NT2/D1 (cell line): ENCODE results near the gene AMPH.
"Not testable (repeated sequence)": the region's sequence is repeated elsewhere in the genome, so short reads cannot be mapped to it uniquely, and the experiment has no call there.

Source experiments
- DNase-seq: peaks from one replicate; pipeline ENCODE4 v3.0.0-alpha.2; 2011; ENCODE audit warnings: low read depth, low spot score
- H3K27me3 ChIP-seq: 2 replicates; pipeline ENCODE4 v1.6.0; 2011; ENCODE audit warnings: mild to moderate bottlenecking; ENCODE audit not compliant: insufficient read length, insufficient read depth
- H3K36me3 ChIP-seq: 2 replicates; pipeline ENCODE4 v1.6.1; 2011; ENCODE audit warnings: mild to moderate bottlenecking, low read length, mixed read lengths; ENCODE audit not compliant: insufficient read depth, insufficient read length
- H3K4me1 ChIP-seq: 2 replicates; pipeline ENCODE4 v1.5.1; 2011; ENCODE audit not compliant: insufficient read depth, insufficient read length
- H3K4me3 ChIP-seq: 2 replicates; pipeline ENCODE4 v1.5.1; 2011; ENCODE audit warnings: low read depth; ENCODE audit not compliant: insufficient read length
- H3K9ac ChIP-seq: 2 replicates; pipeline ENCODE4 v1.6.0; 2011; ENCODE audit warnings: low read depth; ENCODE audit not compliant: insufficient read length
- H3K9me3 ChIP-seq: 2 replicates; pipeline ENCODE4 v1.5.1; 2011; ENCODE audit warnings: mild to moderate bottlenecking, low read length; ENCODE audit not compliant: insufficient read depth
- SUZ12 ChIP-seq: IDR thresholded peaks from 2 replicates; pipeline ENCODE4 v1.6.1; 2011; ENCODE audit not compliant: insufficient read length, insufficient read depth; ENCODE audit errors: extremely low read depth
- YY1 ChIP-seq: IDR thresholded peaks from 2 replicates; pipeline ENCODE4 v1.6.1; 2011; ENCODE audit not compliant: insufficient read length, insufficient read depth
- ZNF274 ChIP-seq: IDR thresholded peaks from 2 replicates; pipeline ENCODE4 v1.6.1; 2011; ENCODE audit warnings: mild to moderate bottlenecking, low read depth, low read length

Gene AMPH

DNA sequence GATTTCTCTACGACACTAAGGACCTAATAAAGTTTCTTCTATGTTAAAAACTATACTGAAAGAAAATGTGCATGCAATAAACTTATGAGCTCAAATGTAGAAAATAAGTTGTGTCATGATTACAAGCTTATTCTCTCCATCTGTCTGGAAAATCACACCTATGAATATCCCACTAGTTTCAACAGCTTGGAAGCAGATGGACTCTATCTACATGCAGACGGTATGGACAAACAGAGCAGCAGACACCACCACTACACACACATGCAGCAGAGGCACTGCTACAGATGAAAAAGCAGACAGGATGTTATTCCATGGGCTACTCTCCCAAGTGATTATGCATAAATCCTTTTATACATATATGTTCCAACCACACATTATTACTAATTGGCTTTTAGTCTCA is 234.3 kb downstream of the AMPH start:
- no peak overlapping the region for H3K4me3 ChIP-seq
- H3K27me3 ChIP-seq: no peaks in the 10 kb centered on the region
- H3K36me3 ChIP-seq: no peaks in the 10 kb centered on the region
- no peak for TF ChIP-seq SUZ12
- TF ChIP-seq YY1: no peak
- TF ChIP-seq ZNF274: no peak
- DNase-seq: no peak
- no peaks in the 10 kb centered on the region; the same call in none of the 2 replicates for H3K9me3 ChIP-seq
- no peaks in the 10 kb centered on the region for H3K4me1 ChIP-seq
- H3K9ac ChIP-seq: no peak overlapping the region

DNA sequence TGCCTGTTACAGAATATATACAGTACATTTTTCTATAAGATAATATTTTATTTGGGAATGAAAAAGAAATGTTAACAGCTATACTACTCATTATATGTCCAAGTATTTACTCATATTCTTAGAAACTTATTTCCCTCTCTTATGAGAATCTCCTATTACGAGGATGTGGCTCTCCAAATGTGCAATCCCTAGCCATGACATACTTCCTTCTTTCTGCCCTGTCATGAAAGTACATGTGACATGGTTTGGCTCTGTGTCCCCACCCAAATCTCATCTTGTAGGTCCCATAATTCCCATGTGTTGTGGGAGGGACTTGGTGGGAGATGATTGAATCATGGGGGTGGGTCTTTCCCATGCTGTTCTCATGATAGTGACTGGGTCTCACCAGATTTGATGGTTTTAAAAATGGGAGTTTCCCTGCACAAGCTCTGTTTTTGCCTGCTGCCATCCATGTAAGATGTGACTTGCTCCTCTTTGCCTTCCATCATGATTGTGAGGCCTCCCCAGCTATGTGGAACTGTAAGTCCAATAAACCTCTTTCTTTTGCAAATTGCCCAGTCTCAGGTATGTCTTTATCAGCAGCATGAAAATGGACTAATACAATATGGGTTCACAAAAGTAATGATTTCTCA is 235.1 kb downstream of the AMPH start:
- not testable (repeated sequence) for DNase-seq, H3K9me3 ChIP-seq

DNA sequence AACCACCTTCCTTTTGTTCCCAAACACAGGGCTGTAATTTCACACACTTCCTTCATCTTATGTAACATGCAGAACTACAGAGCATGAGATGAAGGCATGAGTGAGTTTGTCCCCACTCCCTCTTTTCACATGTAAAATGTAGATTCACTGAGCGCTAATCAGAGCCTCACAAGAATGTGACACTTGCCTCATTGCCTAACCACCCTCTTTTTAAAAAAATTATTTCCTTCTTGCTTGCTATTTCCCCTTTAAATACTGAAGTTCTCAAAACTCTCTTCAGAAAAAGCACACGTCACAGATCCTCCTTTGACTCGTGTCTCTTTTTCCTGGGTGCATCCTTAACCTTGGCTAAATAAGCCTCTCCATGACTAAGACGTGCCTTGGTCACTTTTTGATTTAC is 236.5 kb downstream of the AMPH start:
- H3K36me3 ChIP-seq: no peaks in the 10 kb centered on the region
- H3K4me3 ChIP-seq: no peak overlapping the region
- H3K4me1 ChIP-seq: no peaks in the 10 kb centered on the region
- no peaks in the 10 kb centered on the region for H3K27me3 ChIP-seq
- TF ChIP-seq YY1 (no peak), SUZ12 (no peak), ZNF274 (no peak)
- no peak overlapping the region for H3K9ac ChIP-seq
- no peak for DNase-seq
- H3K9me3 ChIP-seq: no peaks in the 10 kb centered on the region; the same call in none of the 2 replicates

More for the DNA sequence above, 235.1 kb downstream of the AMPH start:
- not testable (repeated sequence) for H3K4me3 ChIP-seq, H3K4me1 ChIP-seq, H3K36me3 ChIP-seq, H3K9ac ChIP-seq, H3K27me3 ChIP-seq

DNA sequence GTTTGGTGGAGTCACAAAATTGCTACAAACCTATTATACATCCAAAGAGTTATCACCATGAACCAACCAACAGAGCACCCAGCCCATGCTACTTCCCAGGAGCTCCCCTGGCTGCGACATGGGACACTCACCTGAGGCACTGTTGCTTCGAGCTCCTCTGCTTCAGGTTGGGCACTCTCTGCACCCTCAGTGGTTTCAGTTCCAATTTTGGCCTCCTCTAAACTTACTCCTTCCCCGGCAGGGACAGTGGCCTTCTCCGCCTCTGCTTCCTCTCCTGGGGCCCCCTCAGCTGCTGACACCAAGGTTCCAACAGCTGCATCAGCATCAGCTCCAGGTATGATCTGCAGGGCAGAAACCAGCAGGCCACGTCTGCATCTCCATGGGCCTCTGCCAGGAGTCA is 237.3 kb downstream of the AMPH start:
- H3K27me3 ChIP-seq: no peaks in the 10 kb centered on the region
- no peaks in the 10 kb centered on the region for H3K4me1 ChIP-seq
- TF ChIP-seq SUZ12 (no peak), YY1 (no peak), ZNF274 (no peak)
- H3K4me3 ChIP-seq: no peak overlapping the region
- no peak for DNase-seq
- no peak overlapping the region for H3K9ac ChIP-seq
- no peaks in the 10 kb centered on the region for H3K36me3 ChIP-seq
- no peaks in the 10 kb centered on the region; the same call in none of the 2 replicates for H3K9me3 ChIP-seq

DNA sequence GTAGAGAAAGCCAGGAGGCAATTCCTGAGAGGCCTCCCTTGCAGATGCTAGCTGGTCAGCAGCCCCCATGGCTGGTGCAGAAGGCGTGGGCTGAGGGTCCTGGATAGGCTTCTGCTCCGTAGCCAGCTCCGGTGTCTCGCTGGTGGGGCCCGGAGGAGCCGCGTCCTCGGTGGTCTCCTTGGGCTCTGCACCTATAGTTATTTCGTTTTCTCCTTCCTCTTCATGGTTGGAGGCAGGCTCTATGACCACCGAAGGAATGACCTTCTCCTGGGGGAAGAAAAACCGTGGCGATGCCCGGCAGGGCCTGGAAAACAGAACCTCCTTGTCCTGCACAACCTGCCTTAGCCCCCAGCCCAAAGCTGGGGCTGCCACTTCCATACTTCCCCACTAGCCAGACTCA is 239.4 kb downstream of the AMPH start:
- H3K4me1 ChIP-seq: no peaks in the 10 kb centered on the region
- H3K9ac ChIP-seq: no peak overlapping the region
- H3K36me3 ChIP-seq: no peaks in the 10 kb centered on the region
- no peaks in the 10 kb centered on the region; the same call in none of the 2 replicates for H3K9me3 ChIP-seq
- DNase-seq: no peak
- no peaks in the 10 kb centered on the region for H3K27me3 ChIP-seq
- H3K4me3 ChIP-seq: no peak overlapping the region
- no peak for TF ChIP-seq YY1
- TF ChIP-seq ZNF274: no peak
- no peak for TF ChIP-seq SUZ12

DNA sequence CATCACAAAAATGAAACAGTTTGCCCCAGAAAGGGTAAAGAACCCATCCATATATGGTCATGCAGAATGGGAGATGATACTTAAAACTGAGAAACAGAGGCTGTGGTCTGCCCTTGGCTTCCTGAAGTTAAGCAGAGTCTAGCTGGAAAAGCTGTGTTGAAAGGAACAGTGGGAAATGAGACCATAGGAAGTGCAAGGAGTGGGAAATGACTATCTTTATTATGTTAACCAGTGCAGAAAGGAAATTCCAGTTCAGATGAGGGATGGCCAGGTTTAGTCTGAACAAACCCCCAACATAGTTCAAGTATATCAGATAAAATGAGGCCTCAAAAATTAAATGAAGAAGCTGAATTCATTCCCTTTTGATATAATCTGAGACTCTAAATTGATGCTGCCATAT is 245.5 kb downstream of the AMPH start:
- no peaks in the 10 kb centered on the region for H3K36me3 ChIP-seq
- no peaks in the 10 kb centered on the region for H3K9me3 ChIP-seq
- no peaks in the 10 kb centered on the region for H3K27me3 ChIP-seq
- TF ChIP-seq SUZ12 (no peak), YY1 (no peak), ZNF274 (no peak)
- no peaks in the 10 kb centered on the region for H3K4me1 ChIP-seq
- no peak for DNase-seq
- no peak overlapping the region for H3K9ac ChIP-seq
- H3K4me3 ChIP-seq: no peak overlapping the region

DNA sequence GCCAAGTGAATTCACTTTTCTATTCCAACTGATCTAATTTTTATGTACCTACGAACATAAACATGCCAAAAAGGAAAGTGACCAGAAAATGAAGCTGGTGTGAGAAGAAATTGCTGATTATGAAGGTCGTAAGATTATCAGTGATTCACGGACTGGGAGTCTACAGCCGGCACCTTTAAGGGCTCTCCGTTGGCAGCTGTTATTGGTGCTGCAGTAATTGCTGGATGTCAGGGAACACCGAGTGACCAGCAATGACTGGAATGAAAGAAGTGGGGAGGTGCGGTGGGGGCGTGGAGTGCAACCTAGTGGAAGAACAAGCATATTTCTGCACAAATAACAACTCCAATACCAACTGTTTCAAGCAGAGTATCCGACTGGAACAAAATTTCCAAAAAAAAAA is 247.9 kb downstream of the AMPH start:
- no peak for DNase-seq
- no peak for TF ChIP-seq ZNF274
- no peak for TF ChIP-seq YY1
- TF ChIP-seq SUZ12: no peak

DNA sequence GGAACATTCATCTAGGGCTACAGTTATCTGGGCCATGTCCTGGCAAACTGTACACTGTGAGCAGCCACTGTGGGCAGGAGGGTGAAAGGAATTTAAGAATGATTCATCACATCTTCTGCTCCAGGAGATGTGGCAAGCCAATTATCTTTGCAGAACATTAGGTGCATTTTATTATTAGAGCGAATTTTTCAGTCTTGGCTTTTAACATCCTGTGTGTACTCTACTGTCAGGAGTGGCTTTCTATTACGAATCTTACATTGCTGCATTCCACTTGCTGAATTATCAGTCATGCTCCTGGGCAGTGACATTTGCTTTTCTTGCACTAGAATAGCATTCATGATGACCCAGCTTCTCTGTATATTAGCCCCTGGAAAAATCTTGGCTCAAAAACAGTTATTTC is 248.5 kb downstream of the AMPH start:
- Histone ChIP-seq H3K4me3 (no peak overlapping the region), H3K9me3 (no peaks in the 10 kb centered on the region), H3K4me1 (no peaks in the 10 kb centered on the region), H3K36me3 (no peaks in the 10 kb centered on the region), H3K9ac (no peak overlapping the region), H3K27me3 (no peaks in the 10 kb centered on the region)
- DNase-seq: no peak
- TF ChIP-seq YY1: no peak
- no peak for TF ChIP-seq ZNF274
- no peak for TF ChIP-seq SUZ12

More for the DNA sequence above, 247.9 kb downstream of the AMPH start:
- Histone ChIP-seq H3K9ac (no peak overlapping the region), H3K27me3 (no peaks in the 10 kb centered on the region), H3K4me3 (no peak overlapping the region), H3K9me3 (no peaks in the 10 kb centered on the region), H3K4me1 (no peaks in the 10 kb centered on the region), H3K36me3 (no peaks in the 10 kb centered on the region)
